ENCODE results near the gene PBLD.

Gene PBLD

GRCh38 chr10:68353537-68353936, 20.8 kb upstream of the PBLD start:
- no peaks in the 10 kb centered on the region for H3K9me3 ChIP-seq (replicated peaks in 1 of 11)
- H3K36me3 ChIP-seq = peaks cover 60 to 95% (median 79%) of the 10 kb centered on the region in 11 experiments
- H3K27ac ChIP-seq = no peak overlapping the region
- H3K27me3 ChIP-seq = no peaks in the 10 kb centered on the region
- no peaks in the 10 kb centered on the region for H3K4me1 ChIP-seq
- no peak overlapping the region for H3K4me3 ChIP-seq
- H3K4me2 ChIP-seq = no peak overlapping the region
- H4K20me1 ChIP-seq = peaks cover 0 to 8% (median 0%) of the 10 kb centered on the region in 11 experiments; a peak in 4 of 22 replicates
- no peak overlapping the region for H3K9ac ChIP-seq
- TF ChIP-seq Cebpa-rat (IDR thresholded peaks at IDR 0.05) = no peak

- no peaks in the 10 kb centered on the region for H3K9me3 ChIP-seq (replicated peaks in 1 of 11)
- H3K4me3 ChIP-seq = no peak overlapping the region
- H3K4me1 ChIP-seq = no peaks in the 10 kb centered on the region
- no peak overlapping the region for H3K4me2 ChIP-seq
- H3K36me3 ChIP-seq = peaks cover 65 to 94% (median 74%) of the 10 kb centered on the region in 11 experiments
- H4K20me1 ChIP-seq = peaks cover 26 to 60% (median 48%) of the 10 kb centered on the region in 11 experiments; a peak in 21 of 22 replicates
- TF ChIP-seq Cebpa-rat (IDR thresholded peaks at IDR 0.05) = no peak
- H3K27ac ChIP-seq = no peak overlapping the region
- no peaks in the 10 kb centered on the region for H3K27me3 ChIP-seq
- no peak overlapping the region for H3K9ac ChIP-seq
These were observed 15.6 kb upstream of the PBLD start for GRCh38 chr10:68348265-68348741.

DNA sequence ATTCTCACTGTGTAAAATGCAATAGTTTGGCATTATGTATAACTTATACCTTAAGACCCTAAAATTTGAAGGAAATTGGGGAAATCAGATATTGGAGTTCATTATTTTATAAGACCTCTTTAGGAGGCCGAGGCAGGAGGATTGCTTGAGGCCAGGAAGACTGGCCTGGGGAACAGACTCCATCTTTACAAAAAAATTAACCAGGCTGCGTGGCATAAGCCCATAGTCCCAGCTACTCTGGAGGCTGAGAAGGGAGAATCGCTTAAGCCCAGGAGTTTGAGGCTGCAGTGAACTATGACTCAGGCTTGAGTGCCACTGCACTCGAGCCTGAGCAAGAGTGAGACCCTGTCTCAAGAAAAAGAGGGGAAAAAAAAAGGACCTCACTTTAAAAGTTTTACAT, 14.0 kb upstream of the PBLD start:
- H3K36me3 ChIP-seq = peaks cover 65 to 94% (median 74%) of the 10 kb centered on the region in 11 experiments
- no peaks in the 10 kb centered on the region for H3K27me3 ChIP-seq
- H4K20me1 ChIP-seq = peaks cover 41 to 75% (median 63%) of the 10 kb centered on the region in 11 experiments

GRCh38 chr10:68345621-68346020, 12.9 kb upstream of the PBLD start:
- no peaks in the 10 kb centered on the region for H3K4me1 ChIP-seq
- TF ChIP-seq Cebpa-rat (IDR thresholded peaks at IDR 0.05) = no peak
- H3K27me3 ChIP-seq = no peaks in the 10 kb centered on the region
- H3K4me3 ChIP-seq = no peak overlapping the region
- no peaks in the 10 kb centered on the region for H3K9me3 ChIP-seq (replicated peaks in 1 of 11)
- H4K20me1 ChIP-seq = peaks cover 53 to 87% (median 75%) of the 10 kb centered on the region in 11 experiments
- H3K4me2 ChIP-seq = no peak overlapping the region
- no peak overlapping the region for H3K9ac ChIP-seq
- no peak overlapping the region for H3K27ac ChIP-seq
- peaks cover 67 to 95% (median 78%) of the 10 kb centered on the region in 11 experiments for H3K36me3 ChIP-seq

More for the DNA sequence above, 14.0 kb upstream of the PBLD start:
- TF ChIP-seq Cebpa-rat (IDR thresholded peaks at IDR 0.05) = no peak
- H3K4me2 ChIP-seq = no peak overlapping the region
- H3K4me3 ChIP-seq = no peak overlapping the region
- no peaks in the 10 kb centered on the region for H3K4me1 ChIP-seq
- no peak overlapping the region for H3K27ac ChIP-seq
- no peak overlapping the region for H3K9ac ChIP-seq
- no peaks in the 10 kb centered on the region for H3K9me3 ChIP-seq (replicated peaks in 1 of 11)

DNA sequence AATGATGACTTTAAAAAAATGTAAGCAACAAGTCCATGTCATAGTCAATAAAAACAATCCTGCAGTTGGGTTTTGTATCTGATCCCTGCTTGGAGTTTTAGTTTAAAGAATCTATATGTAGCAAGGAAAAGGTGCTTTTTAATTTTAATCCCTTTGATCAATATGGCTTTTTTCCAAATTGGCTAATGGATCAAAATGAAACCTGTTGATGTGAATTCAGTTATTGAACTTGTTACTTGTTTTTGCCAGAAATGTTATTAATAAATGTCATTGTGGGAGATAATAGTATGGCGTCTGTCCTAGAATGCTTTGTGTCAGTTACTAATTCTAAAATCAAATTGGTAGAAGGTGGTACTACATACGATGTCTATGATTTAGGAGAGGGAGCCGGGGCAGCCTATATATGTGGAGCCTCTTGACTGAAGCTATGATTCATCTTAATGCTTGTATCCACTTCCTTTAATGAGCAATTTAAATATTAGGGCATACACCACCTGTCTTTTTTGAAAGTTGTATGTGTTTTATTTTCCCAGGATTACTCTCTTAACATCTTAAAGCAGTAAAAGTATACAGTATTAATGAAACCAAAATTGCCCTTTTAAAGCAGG, 10.3 kb upstream of the PBLD start:
- no peak for TF ChIP-seq Cebpa-rat (IDR thresholded peaks at IDR 0.05)
- H3K27ac ChIP-seq = no peak overlapping the region
- peaks cover 0 to 5% (median 0%) of the 10 kb centered on the region in 10 experiments; a peak in 1 of 20 replicates for H3K4me1 ChIP-seq
- H3K27me3 ChIP-seq = no peaks in the 10 kb centered on the region
- H3K36me3 ChIP-seq = peaks cover 82 to 100% (median 94%) of the 10 kb centered on the region in 11 experiments
- H3K4me3 ChIP-seq = no peak overlapping the region
- no peak overlapping the region for H3K4me2 ChIP-seq
- H3K9me3 ChIP-seq (replicated peaks in 1 of 11) = no peaks in the 10 kb centered on the region
- peak overlapping the region in 1 of 11 experiments; percentile 43; a peak in 1 of 22 replicates for H3K9ac ChIP-seq
- H4K20me1 ChIP-seq = peaks cover 75 to 100% (median 96%) of the 10 kb centered on the region in 11 experiments

GRCh38 chr10:68340358-68341080, 7.8 kb upstream of the PBLD start:
- no peak overlapping the region for H3K4me2 ChIP-seq
- H3K27me3 ChIP-seq = no peaks in the 10 kb centered on the region
- H3K36me3 ChIP-seq = peaks cover 90 to 100% (median 98%) of the 10 kb centered on the region in 11 experiments
- H3K4me3 ChIP-seq = no peak overlapping the region
- no peaks in the 10 kb centered on the region for H3K9me3 ChIP-seq (replicated peaks in 1 of 11)
- H4K20me1 ChIP-seq = peaks cover 96 to 100% (median 100%) of the 10 kb centered on the region in 11 experiments
- H3K27ac ChIP-seq = no peak overlapping the region
- TF ChIP-seq Cebpa-rat (IDR thresholded peaks at IDR 0.05) = no peak
- H3K4me1 ChIP-seq = peaks cover 16 to 30% (median 19%) of the 10 kb centered on the region in 10 experiments
- H3K9ac ChIP-seq = no peak overlapping the region

GRCh38 chr10:68336754-68337351, 4.1 kb upstream of the PBLD start:
- H3K27ac ChIP-seq = no peak overlapping the region; a peak in 1 of 22 replicates
- H3K36me3 ChIP-seq = peaks cover 60 to 83% (median 68%) of the 10 kb centered on the region in 11 experiments
- H4K20me1 ChIP-seq = peaks cover 90 to 94% (median 93%) of the 10 kb centered on the region in 11 experiments
- peak overlapping the region in 1 of 11 experiments; percentile 99; a peak in 1 of 22 replicates for H3K9ac ChIP-seq
- peak overlapping the region in 8 of 10 experiments; percentile 6 to 95 (median 88); a peak in 9 of 20 replicates for H3K4me3 ChIP-seq
- no peak for TF ChIP-seq Cebpa-rat (IDR thresholded peaks at IDR 0.05)
- peaks cover 19 to 40% (median 27%) of the 10 kb centered on the region in 10 experiments for H3K4me1 ChIP-seq
- H3K27me3 ChIP-seq = no peaks in the 10 kb centered on the region
- no peaks in the 10 kb centered on the region for H3K9me3 ChIP-seq (replicated peaks in 1 of 11)
- peak overlapping the region; percentile 83 to 99 (median 92) for H3K4me2 ChIP-seq

- peaks cover 36 to 53% (median 41%) of the 10 kb centered on the region in 10 experiments for H3K4me1 ChIP-seq
- peaks cover 40 to 64% (median 48%) of the 10 kb centered on the region in 11 experiments for H3K36me3 ChIP-seq
- peaks cover 0 to 8% (median 0%) of the 10 kb centered on the region in 11 experiments; a peak in 3 of 22 replicates for H3K9me3 ChIP-seq (replicated peaks in 1 of 11)
- H3K9ac ChIP-seq = peak overlapping the region; percentile 97 to 100 (median 99)
- H3K4me3 ChIP-seq = peak overlapping the region; percentile 65 to 95 (median 89)
- peak overlapping the region; percentile 83 to 99 (median 92) for H3K4me2 ChIP-seq
- H3K27me3 ChIP-seq = no peaks in the 10 kb centered on the region
- TF ChIP-seq Cebpa-rat (IDR thresholded peaks at IDR 0.05) = no peak
- H4K20me1 ChIP-seq = peaks cover 70 to 74% (median 73%) of the 10 kb centered on the region in 11 experiments
- peak overlapping the region in 5 of 11 experiments; percentile 3 to 100 (median 98); a peak in 6 of 22 replicates for H3K27ac ChIP-seq
These were observed 2.1 kb upstream of the PBLD start for GRCh38 chr10:68334672-68335467.
